ENCODE data around the gene ATXN3L.

ATXN3L gene

DNA sequence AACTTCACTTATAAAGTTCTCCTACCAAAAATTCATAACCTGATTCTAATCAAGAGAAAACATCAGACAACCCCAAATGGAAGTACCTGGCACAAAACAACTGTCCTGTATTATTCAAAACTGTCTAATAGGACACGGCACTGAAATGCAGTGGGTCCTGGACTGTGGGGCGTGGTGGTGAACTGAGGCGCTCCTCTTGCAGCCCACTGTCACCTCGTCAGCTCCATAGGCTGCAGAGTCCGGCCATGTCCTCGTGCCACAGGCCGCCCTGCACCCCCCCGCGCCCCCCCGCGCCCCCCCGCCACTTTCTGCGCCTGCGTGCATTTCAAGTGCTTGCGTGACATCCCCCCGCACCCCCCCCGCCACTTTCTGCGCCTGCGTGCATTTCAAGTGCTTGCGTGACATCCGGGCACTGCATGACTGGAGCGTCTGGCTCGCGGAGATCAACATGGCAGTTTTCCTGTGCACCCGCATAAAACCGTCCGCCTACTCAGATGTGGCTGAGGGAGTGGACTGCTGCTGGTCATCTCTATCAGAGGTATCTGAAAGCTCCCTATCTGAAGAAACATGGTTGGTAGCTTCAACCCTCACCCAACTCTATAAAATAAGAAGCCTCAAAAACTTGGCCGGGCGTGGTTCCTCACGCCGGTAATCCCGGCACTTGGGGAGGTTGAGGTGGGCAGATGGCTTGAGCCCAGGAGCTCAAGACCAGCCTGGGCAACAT, 28.8 kb downstream of the ATXN3L start:
- no peaks in the 10 kb centered on the region for H3K4me1 Mint-ChIP-seq (ENCODE audit: low read depth)
- no peaks in the 10 kb centered on the region for H3K27me3 Mint-ChIP-seq
- no peaks in the 10 kb centered on the region for H3K36me3 Mint-ChIP-seq (ENCODE audit: low read depth)
- no peaks in the 10 kb centered on the region for H3K9me3 Mint-ChIP-seq
- no peak overlapping the region for H3K4me3 Mint-ChIP-seq
- intact Hi-C loops (cut with micrococcal nuclease) = no loop called here
- H3K27ac Mint-ChIP-seq = no peak overlapping the region

DNA sequence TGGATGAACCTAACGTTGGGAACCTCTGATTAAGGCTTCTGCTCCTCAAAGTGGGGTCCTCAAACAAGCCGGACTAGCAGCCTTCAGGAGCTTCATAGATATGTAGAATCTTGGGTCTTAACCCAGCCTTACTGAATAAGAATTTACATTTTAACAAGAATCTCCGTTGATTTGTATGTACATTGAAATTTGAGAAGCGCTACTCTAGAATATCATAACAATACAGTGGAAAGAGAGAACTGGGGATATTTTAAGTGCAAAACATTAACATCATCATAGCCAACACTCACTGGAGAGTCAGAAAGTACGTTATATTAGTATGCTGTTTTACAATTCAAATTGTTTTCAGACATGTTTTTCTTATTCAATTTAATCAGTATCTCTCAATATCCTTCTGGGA, 31.2 kb downstream of the ATXN3L start:
- H3K9me3 Mint-ChIP-seq = peaks cover 9% of the 10 kb centered on the region
- H3K4me3 Mint-ChIP-seq = no peak overlapping the region
- no peaks in the 10 kb centered on the region for H3K27me3 Mint-ChIP-seq
- H3K27ac Mint-ChIP-seq = no peak overlapping the region
- H3K36me3 Mint-ChIP-seq (ENCODE audit: low read depth) = no peaks in the 10 kb centered on the region
- intact Hi-C loops (cut with micrococcal nuclease) = no loop called here
- peaks cover 5% of the 10 kb centered on the region for H3K4me1 Mint-ChIP-seq (ENCODE audit: low read depth)

DNA sequence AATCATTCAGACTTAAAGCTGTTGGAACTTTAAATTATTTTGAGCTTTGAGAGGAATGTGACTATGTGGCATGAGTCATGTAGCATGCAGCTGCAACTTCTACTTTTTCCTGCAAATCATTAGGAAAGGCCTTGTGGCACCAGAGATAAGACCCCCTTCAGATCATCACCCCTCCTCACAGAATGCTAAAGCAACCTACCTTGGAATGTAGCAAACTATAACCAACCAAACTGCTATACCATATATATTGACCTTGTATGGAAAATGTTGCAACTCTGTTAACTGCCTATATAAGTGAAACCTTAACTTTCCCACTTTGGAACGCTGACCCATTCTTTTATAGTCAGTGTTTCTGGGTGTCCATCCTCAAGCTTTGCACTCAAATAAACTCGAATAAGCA, 32.0 kb downstream of the ATXN3L start:
- Mint-ChIP-seq H3K4me1 (ENCODE audit: low read depth) (peaks cover 6% of the 10 kb centered on the region), H3K4me3 (no peak overlapping the region), H3K9me3 (peaks cover 9% of the 10 kb centered on the region), H3K27ac (no peak overlapping the region), H3K27me3 (no peaks in the 10 kb centered on the region), H3K36me3 (ENCODE audit: low read depth) (no peaks in the 10 kb centered on the region)
- intact Hi-C loops (cut with micrococcal nuclease) = no loop called here

DNA sequence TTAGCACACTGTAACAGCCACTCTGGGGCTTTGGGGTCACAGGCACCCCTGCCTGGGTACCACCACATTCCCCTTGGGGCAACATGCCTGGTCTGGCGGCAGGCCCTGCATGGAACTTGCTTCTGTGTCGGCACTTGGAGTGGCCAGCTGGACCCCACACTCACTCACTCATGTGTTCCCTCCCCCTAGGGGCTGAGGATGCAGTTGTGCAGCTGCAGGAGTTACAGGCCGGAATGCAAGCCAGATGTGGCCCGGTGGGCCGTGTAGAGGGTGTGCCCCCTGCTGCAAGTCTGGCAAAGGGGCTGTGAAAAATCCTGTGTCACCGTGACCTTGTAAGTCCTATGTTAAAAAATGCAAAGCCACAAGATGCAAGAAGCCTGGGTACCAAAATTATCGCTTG, 34.2 kb downstream of the ATXN3L start:
- peaks cover 9% of the 10 kb centered on the region for H3K9me3 Mint-ChIP-seq
- H3K27me3 Mint-ChIP-seq = no peaks in the 10 kb centered on the region
- intact Hi-C loops (cut with micrococcal nuclease) = no loop called here
- H3K4me1 Mint-ChIP-seq (ENCODE audit: low read depth) = peaks cover 6% of the 10 kb centered on the region
- H3K27ac Mint-ChIP-seq = no peak overlapping the region
- H3K4me3 Mint-ChIP-seq = no peak overlapping the region
- H3K36me3 Mint-ChIP-seq (ENCODE audit: low read depth) = no peaks in the 10 kb centered on the region

DNA sequence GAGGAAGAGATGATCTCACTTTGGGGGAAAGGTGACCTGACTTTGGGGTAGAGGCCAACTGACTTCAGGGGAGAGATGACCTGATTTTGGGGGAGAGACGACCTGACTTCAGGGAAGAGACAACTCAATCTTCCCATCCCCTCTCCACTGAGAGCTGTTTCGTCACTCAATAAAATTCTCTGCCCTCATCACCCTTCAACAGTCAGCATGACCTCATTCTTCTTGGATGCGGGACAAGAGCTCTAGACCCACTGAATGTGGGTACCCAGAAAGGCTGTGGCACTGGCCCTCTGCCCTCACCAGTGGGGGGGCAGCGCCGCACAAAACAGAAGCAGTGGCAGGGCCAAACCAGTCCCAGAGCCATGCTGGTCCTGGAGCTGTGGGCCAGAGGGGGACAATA, 34.6 kb downstream of the ATXN3L start:
- no peak overlapping the region for H3K4me3 Mint-ChIP-seq
- intact Hi-C loops (cut with micrococcal nuclease) = no loop called here
- H3K36me3 Mint-ChIP-seq (ENCODE audit: low read depth) = no peaks in the 10 kb centered on the region
- H3K4me1 Mint-ChIP-seq (ENCODE audit: low read depth) = peaks cover 6% of the 10 kb centered on the region
- H3K27ac Mint-ChIP-seq = no peak overlapping the region
- peaks cover 9% of the 10 kb centered on the region for H3K9me3 Mint-ChIP-seq
- H3K27me3 Mint-ChIP-seq = no peaks in the 10 kb centered on the region

DNA sequence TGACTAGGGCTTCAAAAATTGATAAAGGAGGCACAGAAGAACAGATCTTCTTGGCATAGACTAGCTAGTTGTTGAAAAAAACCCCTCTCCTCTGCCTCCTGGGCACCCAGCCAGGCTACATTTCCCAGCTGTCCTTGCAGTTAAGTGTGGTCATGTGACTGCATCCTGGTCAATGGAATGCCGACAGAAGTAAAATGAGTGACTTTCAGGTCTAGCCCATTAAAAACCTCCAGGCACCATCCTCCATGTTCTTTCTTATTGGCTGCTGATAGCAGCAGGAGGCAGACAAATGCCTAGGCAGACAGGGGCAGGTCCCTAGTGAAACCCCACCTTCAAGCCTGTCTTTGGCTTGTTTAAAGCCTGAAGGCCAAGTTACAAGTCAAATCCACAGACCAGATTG, 35.3 kb downstream of the ATXN3L start:
- Mint-ChIP-seq H3K36me3 (ENCODE audit: low read depth) (no peaks in the 10 kb centered on the region), H3K4me1 (ENCODE audit: low read depth) (peaks cover 6% of the 10 kb centered on the region), H3K9me3 (peaks cover 9% of the 10 kb centered on the region), H3K27me3 (no peaks in the 10 kb centered on the region), H3K27ac (no peak overlapping the region), H3K4me3 (no peak overlapping the region)
- intact Hi-C loops (cut with micrococcal nuclease) = no loop called here

DNA sequence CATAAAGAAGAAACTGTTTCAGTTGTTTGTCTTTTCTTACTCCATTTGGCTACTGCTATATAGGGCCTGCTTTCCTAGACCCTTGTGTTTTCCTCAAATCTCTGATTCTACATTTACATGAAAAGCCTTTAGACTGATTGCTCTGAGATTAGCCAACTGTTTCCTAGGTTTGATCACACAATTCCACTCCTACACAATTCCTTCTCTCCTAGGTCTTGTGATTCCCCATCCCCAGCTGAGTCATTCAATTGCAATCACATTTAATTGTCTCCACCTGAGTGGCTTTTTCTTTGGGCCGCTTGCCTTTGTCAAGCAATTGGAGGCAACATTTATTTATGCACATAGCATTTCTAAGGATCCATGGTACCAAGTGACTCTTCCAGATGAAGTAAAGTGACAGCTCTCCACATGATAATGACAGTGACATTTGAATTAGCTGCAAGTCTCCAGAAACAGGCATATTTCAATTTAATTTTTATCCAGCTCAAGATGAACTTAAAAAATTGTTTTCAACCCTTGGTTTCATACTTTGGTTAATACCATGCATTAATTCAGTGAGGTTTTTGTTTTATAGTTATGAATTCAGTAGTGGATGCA, 35.8 kb downstream of the ATXN3L start:
- peaks cover 6% of the 10 kb centered on the region for H3K4me1 Mint-ChIP-seq (ENCODE audit: low read depth)
- peaks cover 9% of the 10 kb centered on the region for H3K9me3 Mint-ChIP-seq
- H3K4me3 Mint-ChIP-seq = no peak overlapping the region
- H3K27me3 Mint-ChIP-seq = no peaks in the 10 kb centered on the region
- no peak overlapping the region for H3K27ac Mint-ChIP-seq
- intact Hi-C loops (cut with micrococcal nuclease) = no loop called here
- H3K36me3 Mint-ChIP-seq (ENCODE audit: low read depth) = no peaks in the 10 kb centered on the region

DNA sequence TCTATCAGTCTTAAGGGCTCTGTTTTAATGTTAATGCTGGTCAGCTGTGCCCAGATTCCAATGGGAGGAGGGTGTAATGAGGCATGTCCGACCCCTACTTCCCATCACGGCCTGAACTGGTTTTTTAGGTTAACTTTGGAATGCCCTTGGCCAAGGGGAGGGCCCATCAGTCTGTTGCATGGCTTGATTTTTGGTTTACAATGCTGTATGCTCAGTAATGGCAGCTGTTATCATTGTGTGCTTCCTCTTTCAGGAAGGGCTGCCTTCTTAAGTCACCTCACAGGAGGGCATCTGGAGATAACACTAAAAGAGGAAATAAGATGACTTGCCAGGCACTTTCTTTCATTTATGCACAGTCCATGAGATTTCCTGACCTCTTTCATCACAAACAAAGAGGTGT, 36.3 kb downstream of the ATXN3L start:
- Mint-ChIP-seq H3K4me1 (ENCODE audit: low read depth) (peaks cover 6% of the 10 kb centered on the region), H3K27ac (no peak overlapping the region), H3K27me3 (no peaks in the 10 kb centered on the region), H3K36me3 (ENCODE audit: low read depth) (no peaks in the 10 kb centered on the region), H3K4me3 (no peak overlapping the region), H3K9me3 (peaks cover 9% of the 10 kb centered on the region)
- intact Hi-C loops (cut with micrococcal nuclease) = no loop called here

DNA sequence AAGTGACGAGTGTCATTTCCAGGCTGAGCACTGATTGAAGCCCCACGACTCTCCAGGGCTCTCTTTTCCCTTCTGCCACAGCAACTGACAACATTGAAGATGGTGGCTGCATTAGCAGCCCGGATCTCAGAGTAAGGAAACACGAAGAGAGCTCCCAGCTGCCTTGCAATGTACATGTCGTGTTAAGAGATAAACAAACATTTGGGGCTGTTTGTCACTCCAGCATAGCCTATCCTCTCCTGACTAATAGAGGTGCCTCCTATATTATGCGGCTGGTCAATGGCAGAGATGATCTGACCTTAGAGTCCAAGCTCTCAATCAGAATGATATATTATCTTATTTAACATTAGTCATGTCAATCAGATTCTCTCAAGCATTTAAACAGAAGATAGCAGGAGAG, 38.6 kb downstream of the ATXN3L start:
- Mint-ChIP-seq H3K4me3 (no peak overlapping the region), H3K36me3 (ENCODE audit: low read depth) (no peaks in the 10 kb centered on the region), H3K27ac (no peak overlapping the region), H3K9me3 (peaks cover 9% of the 10 kb centered on the region), H3K27me3 (no peaks in the 10 kb centered on the region), H3K4me1 (ENCODE audit: low read depth) (peaks cover 6% of the 10 kb centered on the region)
- intact Hi-C loops (cut with micrococcal nuclease) = no loop called here

DNA sequence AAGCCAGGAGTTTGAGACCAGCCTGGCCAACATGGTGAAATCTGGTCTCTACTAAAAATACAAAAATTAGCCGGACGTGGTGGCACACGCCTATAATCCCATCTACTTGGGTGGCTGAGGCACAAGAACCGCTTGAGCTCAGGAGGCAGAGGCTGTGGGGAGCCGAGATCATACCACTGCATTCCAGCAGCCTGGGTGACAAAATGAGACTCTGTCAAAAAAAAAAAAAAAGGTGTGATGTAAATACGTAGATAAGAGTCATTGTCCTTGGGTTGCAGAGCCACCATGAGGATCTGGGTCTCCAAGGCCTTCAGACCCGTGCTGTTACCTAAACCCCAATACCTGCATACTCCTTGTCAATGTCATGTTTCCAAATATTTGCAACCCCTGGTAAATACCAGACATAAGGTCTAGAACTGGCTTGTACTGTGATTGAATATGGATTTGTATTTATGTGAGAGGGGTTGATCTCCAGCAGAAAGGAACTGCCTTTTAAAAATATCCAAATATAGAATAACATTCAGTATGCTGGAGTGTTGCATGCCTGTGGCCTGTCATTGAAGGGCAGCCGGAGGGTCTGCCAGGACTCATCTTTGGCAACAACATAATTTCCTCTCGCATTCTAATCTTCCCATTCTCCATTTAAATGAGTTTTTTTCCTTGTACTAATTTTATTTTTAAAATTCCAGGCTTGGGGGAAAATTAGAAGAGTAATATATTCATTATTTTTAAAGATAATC, 40.4 kb downstream of the ATXN3L start:
- Mint-ChIP-seq H3K27ac (no peak overlapping the region), H3K4me3 (no peak overlapping the region), H3K9me3 (no peaks in the 10 kb centered on the region), H3K36me3 (ENCODE audit: low read depth) (no peaks in the 10 kb centered on the region), H3K27me3 (no peaks in the 10 kb centered on the region), H3K4me1 (ENCODE audit: low read depth) (peaks cover 6% of the 10 kb centered on the region)
- intact Hi-C loops (cut with micrococcal nuclease) = no loop called here

DNA sequence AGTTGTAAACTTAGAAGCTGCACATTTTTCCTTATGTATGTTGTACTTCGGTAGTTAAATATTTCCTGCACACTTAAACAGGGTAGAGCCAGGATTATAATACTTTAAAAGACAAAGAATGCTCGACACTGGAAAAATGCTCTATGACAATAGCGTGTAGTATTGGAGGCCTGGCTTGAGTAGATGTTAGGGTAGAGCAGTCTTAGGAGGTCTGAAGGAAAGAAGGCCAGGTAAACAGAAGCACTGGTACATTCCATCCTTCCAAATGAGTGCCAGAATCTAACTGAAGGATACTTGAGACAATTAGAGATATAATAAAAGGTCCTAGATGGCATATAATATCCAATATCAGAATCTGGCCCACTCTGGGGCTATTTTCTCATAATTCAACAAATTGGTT, 42.3 kb downstream of the ATXN3L start:
- intact Hi-C loops (cut with micrococcal nuclease) = no loop called here
- Mint-ChIP-seq H3K4me1 (ENCODE audit: low read depth) (no peaks in the 10 kb centered on the region), H3K36me3 (ENCODE audit: low read depth) (no peaks in the 10 kb centered on the region), H3K9me3 (no peaks in the 10 kb centered on the region), H3K27me3 (no peaks in the 10 kb centered on the region), H3K27ac (no peak overlapping the region), H3K4me3 (no peak overlapping the region)

DNA sequence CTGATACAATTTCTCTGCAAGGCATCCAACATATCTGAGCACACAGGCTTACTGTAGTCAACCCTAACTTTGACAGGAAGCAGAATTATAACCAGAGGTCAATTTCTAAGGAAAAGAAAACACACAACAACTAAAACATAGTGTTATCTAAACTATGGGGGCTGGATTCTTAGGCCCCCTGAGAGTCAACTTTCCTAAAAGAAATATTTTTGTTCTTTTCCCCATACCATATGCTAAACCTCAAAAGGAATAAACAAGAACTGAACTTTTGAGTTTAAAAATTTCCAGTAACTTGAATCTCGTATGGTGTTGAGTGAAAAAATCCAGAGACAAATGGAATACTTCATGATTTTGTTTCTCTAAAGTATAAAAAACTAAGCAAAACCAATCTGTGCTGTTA, 42.9 kb downstream of the ATXN3L start:
- Mint-ChIP-seq H3K4me3 (no peak overlapping the region), H3K27ac (no peak overlapping the region), H3K4me1 (ENCODE audit: low read depth) (no peaks in the 10 kb centered on the region), H3K36me3 (ENCODE audit: low read depth) (no peaks in the 10 kb centered on the region), H3K27me3 (no peaks in the 10 kb centered on the region), H3K9me3 (no peaks in the 10 kb centered on the region)
- intact Hi-C loops (cut with micrococcal nuclease) = no loop called here

DNA sequence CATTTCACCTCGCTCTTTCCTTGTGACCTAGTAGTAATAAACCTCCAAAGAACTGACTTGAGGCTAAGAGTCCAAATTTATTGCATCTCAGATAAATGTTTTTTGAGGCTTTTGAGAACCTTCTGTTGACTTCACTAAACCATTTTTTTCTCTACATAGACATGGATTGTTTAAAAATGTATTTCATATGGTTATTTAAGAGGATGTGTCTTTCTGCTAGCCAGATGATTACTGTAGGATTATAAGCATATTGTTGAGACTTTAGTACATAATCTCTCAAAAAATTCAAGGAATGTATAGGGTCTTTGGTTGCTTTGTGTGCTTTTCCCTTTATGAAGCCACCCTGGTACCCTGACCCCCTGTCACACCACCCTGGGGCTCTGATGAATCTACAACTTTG, 44.8 kb downstream of the ATXN3L start:
- Mint-ChIP-seq H3K4me1 (ENCODE audit: low read depth) (no peaks in the 10 kb centered on the region), H3K27me3 (no peaks in the 10 kb centered on the region)

DNA sequence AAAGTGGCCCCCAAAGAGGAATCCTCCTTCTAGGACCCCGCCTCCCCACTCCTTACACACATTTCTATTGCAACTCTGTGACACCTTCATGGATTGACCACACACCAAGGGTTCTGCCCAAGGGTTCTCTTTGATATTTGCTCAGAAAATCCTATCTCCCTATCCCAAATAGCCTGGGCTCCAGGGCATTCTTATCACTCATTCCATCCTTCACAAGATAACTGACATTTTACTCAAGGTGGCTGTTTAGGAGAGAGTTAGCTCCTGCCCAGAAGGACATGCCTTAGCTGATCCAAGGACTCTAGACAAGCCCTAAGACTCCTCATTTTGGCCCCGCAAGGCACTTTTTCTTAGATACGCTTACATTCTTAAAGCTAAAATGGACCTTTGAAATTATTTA, 47.4 kb downstream of the ATXN3L start:
- Mint-ChIP-seq H3K4me3 (no peak overlapping the region), H3K9me3 (no peaks in the 10 kb centered on the region), H3K27me3 (no peaks in the 10 kb centered on the region), H3K27ac (no peak overlapping the region), H3K4me1 (ENCODE audit: low read depth) (no peaks in the 10 kb centered on the region), H3K36me3 (ENCODE audit: low read depth) (no peaks in the 10 kb centered on the region)
- intact Hi-C loops (cut with micrococcal nuclease) = no loop called here

More for the DNA sequence above, 44.8 kb downstream of the ATXN3L start:
- Mint-ChIP-seq H3K27ac (no peak overlapping the region), H3K36me3 (ENCODE audit: low read depth) (no peaks in the 10 kb centered on the region), H3K9me3 (no peaks in the 10 kb centered on the region), H3K4me3 (no peak overlapping the region)
- intact Hi-C loops (cut with micrococcal nuclease) = no loop called here
